B cell (primary cell): ENCODE data around the gene RDH11.

Experiments
- CTCF ChIP-seq: fragments of 200-600 bp; IDR thresholded peaks from one replicate; pipeline ENCODE4 v1.8.0; 2022; ENCODE audit warnings: antibody characterized with exemption, mild to moderate bottlenecking
- EZH2 ChIP-seq: IDR thresholded peaks from 2 replicates; pipeline ENCODE4 v1.6.1; 2012; ENCODE audit warnings: borderline replicate concordance, low read depth, mild to moderate bottlenecking, moderate library complexity, low read length; ENCODE audit not compliant: insufficient read depth, poor library complexity, severe bottlenecking

GRCh38 chr14:67646131-67646530 lies 49.4 kb downstream of the RDH11 start:
- TF ChIP-seq CTCF = no peak
- no peak for TF ChIP-seq EZH2
